Activated T-helper 1 cell treated with anti-CD3 and anti-CD28 coated beads, Interleukin-12 subunit alpha, Interleukin-12 subunit beta, Interleukin-2, Interleukin-4 antibody, amounts not matched to agents 30 ng/mL and 10 ng/mL and 1 ng/mL, durations not matched to agents 14 hours and 24 hours and 36 hours (primary cell): ENCODE data around the gene DHX32. TPM values are rescaled to one million over a fixed set of nuclear protein-coding genes. Genes with fewer than 3 reads are reported as not detected.

Source experiments
- DNase-seq: peaks from one replicate; pipeline ENCODE4 v3.0.0; 2021; ENCODE audit warnings: low spot score
- H3K27ac Mint-ChIP-seq: one replicate; pipeline ENCODE4 v1.8.0; 2021; ENCODE audit warnings: mild to moderate bottlenecking, mixed read lengths
- H3K27me3 Mint-ChIP-seq: one replicate; pipeline ENCODE4 v1.8.0; 2022; ENCODE audit warnings: mild to moderate bottlenecking, moderate library complexity, mixed read lengths; ENCODE audit not compliant: insufficient read depth
- H3K36me3 Mint-ChIP-seq: one replicate; pipeline ENCODE4 v1.8.0; 2021; ENCODE audit warnings: low read depth, mixed read lengths
- H3K4me1 Mint-ChIP-seq: one replicate; pipeline ENCODE4 v1.8.0; 2021; ENCODE audit warnings: low read depth, mixed read lengths
- H3K4me3 Mint-ChIP-seq: one replicate; pipeline ENCODE4 v1.8.0; 2021; ENCODE audit warnings: mild to moderate bottlenecking, moderate library complexity, mixed read lengths
- H3K9me3 Mint-ChIP-seq: one replicate; pipeline ENCODE4 v1.8.0; 2021; ENCODE audit warnings: mixed read lengths
- intact Hi-C: fragments of 100-400 bp; cut with micrococcal nuclease; formaldehyde crosslinking; loops from one replicate; pipeline ENCODE4 v1.15.1; 2024
- total RNA-seq: library from RNA; stranded (reverse); gene quantifications from 2 replicates; pipeline ENCODE4 v1.2.3, GENCODE V29; 2022

DHX32 gene
- total RNA-seq, 1 donor from 2014 or later = 13.0 TPM

DNA sequence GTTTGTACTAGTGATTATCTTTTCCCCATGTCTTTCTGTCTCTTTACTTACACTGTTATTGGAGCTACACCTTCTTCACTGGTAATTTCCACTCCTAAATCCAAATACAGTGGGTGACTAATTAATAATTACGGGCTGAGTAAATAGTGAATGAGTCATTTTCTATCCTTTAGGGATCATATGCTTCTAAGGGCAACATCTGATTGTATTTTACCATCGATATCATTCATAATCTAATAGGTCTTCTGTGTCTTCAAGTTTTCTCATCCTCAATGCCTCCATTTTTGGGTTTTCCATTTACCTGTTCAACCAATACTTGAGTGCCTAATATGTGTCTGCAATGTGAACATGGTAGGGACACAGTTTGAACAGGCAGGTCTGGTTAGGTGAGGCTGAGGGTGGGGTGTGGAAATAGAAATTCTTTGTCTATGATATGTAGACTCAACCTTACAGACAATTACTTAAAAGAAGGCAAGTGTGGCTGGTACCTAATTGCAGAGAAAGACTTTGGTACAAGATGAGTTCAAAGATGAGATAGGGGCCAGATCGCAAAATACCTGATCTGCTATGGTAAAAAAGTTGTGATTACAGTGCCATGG, 5.9 kb upstream of the DHX32 start:
- H3K9me3 Mint-ChIP-seq = no peaks in the 10 kb centered on the region
- no peak overlapping the region for H3K4me3 Mint-ChIP-seq
- H3K27ac Mint-ChIP-seq = no peak overlapping the region
- H3K36me3 Mint-ChIP-seq = peaks cover 2% of the 10 kb centered on the region
- no peak for DNase-seq
- H3K4me1 Mint-ChIP-seq = no peaks in the 10 kb centered on the region
- intact Hi-C loops = no loop called here
- no peaks in the 10 kb centered on the region for H3K27me3 Mint-ChIP-seq

- no peak overlapping the region for H3K27ac Mint-ChIP-seq
- no peak for DNase-seq
- H3K9me3 Mint-ChIP-seq = no peaks in the 10 kb centered on the region
- H3K27me3 Mint-ChIP-seq = no peaks in the 10 kb centered on the region
- no peaks in the 10 kb centered on the region for H3K4me1 Mint-ChIP-seq
- peaks cover 6% of the 10 kb centered on the region for H3K36me3 Mint-ChIP-seq
- no peak overlapping the region for H3K4me3 Mint-ChIP-seq
- intact Hi-C loops = no loop called here
Measured at GRCh38 chr10:125883211-125883610, 2.1 kb upstream of the DHX32 start.

DNA sequence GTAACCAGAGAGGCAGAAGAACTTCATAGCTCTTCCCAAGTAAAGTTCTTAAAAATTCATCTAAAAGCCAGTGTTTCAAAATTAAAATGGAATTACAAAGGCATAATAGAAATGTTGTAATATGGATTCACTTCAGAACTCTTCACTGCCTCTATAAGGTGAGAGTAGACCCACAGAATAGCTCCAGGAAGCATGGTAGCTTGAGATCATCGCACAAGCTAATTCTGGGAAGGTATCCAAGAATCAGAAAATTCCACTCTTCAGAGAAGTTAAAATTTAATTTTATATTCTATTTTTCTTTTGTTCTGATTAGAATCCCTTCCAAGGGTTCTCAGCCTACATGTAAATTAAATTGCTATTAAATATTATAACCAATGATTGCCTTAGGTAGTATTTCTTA, 1.5 kb upstream of the DHX32 start:
- Mint-ChIP-seq H3K4me1 (no peaks in the 10 kb centered on the region), H3K27ac (no peak overlapping the region), H3K27me3 (no peaks in the 10 kb centered on the region), H3K4me3 (no peak overlapping the region), H3K9me3 (no peaks in the 10 kb centered on the region), H3K36me3 (peaks cover 6% of the 10 kb centered on the region)
- intact Hi-C loops = no loop called here
- no peak for DNase-seq

DNA sequence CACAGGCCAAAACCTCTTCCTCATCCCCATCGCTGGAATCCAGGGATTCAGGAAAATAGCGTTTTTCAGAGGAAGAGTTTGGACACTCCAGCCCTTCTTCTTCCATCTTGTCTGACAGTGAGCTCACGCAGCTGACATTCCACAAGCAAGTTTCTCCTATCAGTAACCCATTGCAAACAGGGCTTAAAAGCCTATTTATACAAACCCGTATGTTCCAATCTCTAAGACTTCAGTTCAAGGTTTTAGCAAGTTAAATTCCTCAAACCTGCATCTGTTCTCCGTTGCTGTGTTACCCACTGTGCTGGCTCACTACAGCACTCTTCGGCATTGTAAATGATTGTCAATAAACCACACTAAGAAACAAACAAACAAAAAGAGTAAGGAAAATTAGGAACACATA, 373 bp downstream of the DHX32 start:
- Mint-ChIP-seq H3K36me3 (peaks cover 11% of the 10 kb centered on the region), H3K4me3 (no peak overlapping the region), H3K4me1 (no peaks in the 10 kb centered on the region), H3K9me3 (peaks cover under 1% of the 10 kb centered on the region), H3K27ac (no peak overlapping the region), H3K27me3 (no peaks in the 10 kb centered on the region)
- intact Hi-C loops = no loop called here
- DNase-seq = no peak

DNA sequence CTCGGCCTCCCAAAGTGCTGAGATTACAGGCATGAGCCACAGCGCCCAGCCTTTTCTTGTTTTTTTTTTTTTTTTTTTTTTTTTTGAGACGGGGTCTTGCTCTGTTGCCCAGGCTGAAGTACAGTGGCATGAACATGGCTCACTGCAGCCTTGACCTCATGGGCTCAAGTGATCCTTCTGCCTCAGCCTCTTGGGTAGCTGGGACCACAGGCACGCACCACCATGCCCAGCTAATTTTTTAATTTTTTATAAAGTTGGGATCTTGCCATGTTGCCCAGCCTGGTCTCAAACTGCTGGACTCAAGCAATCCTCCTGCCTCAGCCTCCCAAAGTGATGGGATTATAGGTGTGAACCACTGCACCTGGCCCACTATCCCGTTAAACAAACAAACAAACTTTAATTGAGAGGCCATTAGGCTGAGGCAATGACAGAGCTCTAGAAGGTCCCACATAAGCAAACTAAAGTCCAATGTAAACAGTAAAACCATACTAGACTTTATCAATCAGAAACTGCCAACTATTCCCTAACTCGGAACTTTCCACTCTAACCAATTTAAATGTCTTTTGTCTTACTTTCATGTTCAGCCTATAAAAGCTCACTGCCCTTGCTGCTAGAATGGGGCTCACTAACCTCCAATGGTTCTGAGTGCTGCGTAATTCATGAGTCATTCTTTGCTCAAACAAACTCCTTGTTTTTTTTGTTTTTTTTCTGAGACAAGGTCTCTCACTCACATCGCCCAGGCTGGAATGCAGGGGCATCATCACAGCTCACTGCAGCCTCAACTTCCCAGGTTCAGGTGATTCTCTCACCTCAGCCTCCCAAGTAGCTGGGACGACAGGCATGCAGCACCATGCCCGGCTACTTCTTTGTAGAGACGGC, 1.9 kb downstream of the DHX32 start:
- no peak for DNase-seq
- Mint-ChIP-seq H3K36me3 (peaks cover 12% of the 10 kb centered on the region), H3K27me3 (no peaks in the 10 kb centered on the region), H3K4me3 (no peak overlapping the region), H3K9me3 (peaks cover 5% of the 10 kb centered on the region), H3K27ac (no peak overlapping the region), H3K4me1 (no peaks in the 10 kb centered on the region)
- intact Hi-C loops = no loop called here

- Mint-ChIP-seq H3K4me1 (no peaks in the 10 kb centered on the region), H3K4me3 (no peak overlapping the region)
- intact Hi-C loops = no loop called here
Measured at GRCh38 chr10:125871338-125871737, 9.8 kb downstream of the DHX32 start.

GRCh38 chr10:125868372-125868975, 12.6 kb downstream of the DHX32 start:
- Mint-ChIP-seq H3K27me3 (peaks cover 2% of the 10 kb centered on the region), H3K4me1 (no peaks in the 10 kb centered on the region), H3K27ac (no peak overlapping the region), H3K9me3 (no peaks in the 10 kb centered on the region), H3K4me3 (no peak overlapping the region), H3K36me3 (no peaks in the 10 kb centered on the region)
- intact Hi-C loops = no loop called here
- no peak for DNase-seq

More at GRCh38 chr10:125871338-125871737, 9.8 kb downstream of the DHX32 start:
- DNase-seq = no peak
- Mint-ChIP-seq H3K27me3 (peaks cover 2% of the 10 kb centered on the region), H3K36me3 (peaks cover 5% of the 10 kb centered on the region), H3K9me3 (peaks cover 5% of the 10 kb centered on the region), H3K27ac (no peak overlapping the region)

DNA sequence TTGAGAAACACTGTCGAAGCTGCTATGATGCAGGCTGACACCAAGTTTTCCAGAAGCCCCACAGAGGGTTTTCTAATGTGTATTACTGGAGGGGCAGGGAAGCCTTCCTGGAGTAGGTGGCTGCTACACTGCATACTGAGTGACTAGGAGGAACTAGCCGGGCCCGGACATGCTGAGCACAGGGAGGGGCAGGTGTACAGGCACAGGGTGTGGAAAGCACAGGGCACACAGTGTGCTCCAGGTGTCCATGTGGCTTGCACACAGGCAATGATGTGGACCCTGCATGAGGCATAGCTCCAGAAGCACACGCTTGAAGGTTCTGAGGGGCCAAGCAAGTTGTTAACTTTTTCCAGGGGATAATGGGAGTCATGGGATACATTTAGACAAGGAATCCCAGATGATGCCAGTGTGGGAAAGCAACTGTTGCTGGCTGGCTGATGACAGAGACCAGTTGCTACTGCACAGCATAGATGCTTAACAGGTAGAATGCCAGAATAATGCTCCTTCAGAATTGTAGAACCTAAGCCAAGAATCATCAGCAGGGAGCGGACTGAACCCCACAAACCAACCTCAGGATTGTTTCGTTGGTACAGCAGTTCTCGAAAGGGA, 14.6 kb downstream of the DHX32 start:
- Mint-ChIP-seq H3K4me3 (no peak overlapping the region), H3K36me3 (no peaks in the 10 kb centered on the region), H3K27ac (no peak overlapping the region), H3K27me3 (peaks cover 2% of the 10 kb centered on the region), H3K9me3 (no peaks in the 10 kb centered on the region), H3K4me1 (no peaks in the 10 kb centered on the region)
- DNase-seq = no peak
- intact Hi-C loops = no loop called here

DNA sequence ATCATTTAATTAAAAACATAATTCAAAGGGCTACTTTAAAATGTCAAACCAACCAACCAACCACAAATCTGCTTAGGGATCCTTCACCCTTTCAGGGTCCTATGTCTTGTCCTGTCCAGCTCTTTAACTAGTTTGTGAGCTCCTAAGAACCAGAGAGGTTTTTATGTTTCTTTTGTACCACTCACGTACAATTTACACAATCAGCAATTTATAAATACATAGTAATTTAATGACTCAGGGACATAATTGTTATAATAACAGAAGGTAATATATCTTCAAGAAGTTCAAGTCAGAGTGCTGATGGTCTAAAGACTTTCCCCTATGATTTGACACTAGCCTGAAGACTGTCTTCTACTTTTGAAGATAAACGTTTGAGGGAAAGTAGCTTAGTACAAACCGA, 16.0 kb downstream of the DHX32 start:
- Mint-ChIP-seq H3K27me3 (peaks cover 2% of the 10 kb centered on the region), H3K4me3 (no peak overlapping the region), H3K36me3 (no peaks in the 10 kb centered on the region), H3K9me3 (no peaks in the 10 kb centered on the region), H3K4me1 (no peaks in the 10 kb centered on the region), H3K27ac (no peak overlapping the region)
- intact Hi-C loops = no loop called here
- no peak for DNase-seq

DNA sequence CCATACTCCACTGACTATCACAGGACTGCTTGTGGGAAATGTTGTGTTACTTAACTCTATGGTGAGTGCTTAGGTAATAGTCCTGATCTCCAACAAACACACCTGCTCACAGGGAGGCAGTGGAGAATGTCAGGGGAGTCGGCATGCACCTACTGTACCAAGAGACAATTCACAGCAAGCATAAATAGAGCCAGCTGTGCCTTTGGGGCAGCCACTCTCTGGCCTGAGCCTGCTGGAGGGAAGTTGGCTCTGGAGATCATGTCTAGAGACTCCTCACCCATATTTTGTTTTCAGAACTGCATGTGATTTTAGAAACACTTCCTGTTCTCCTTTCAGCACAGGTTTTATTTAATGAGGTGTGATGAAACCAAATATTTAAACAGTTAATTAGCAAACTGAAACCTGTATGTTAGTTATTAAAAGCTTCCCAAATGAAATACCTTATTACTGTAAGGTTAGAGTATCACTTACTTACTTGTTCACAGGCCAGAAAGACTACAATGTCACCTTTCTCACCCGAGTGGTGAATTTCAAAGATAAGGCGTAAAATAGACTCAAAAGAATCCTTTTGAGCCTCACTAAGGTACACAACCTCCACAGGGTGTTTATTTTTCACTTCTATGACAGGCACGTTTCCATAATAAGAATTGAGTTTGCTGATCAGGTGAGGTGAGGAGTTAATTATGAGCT, 21.8 kb downstream of the DHX32 start:
- intact Hi-C loops = no loop called here
- no peaks in the 10 kb centered on the region for H3K4me1 Mint-ChIP-seq
- no peaks in the 10 kb centered on the region for H3K9me3 Mint-ChIP-seq
- H3K27ac Mint-ChIP-seq = no peak overlapping the region
- no peaks in the 10 kb centered on the region for H3K27me3 Mint-ChIP-seq
- no peak overlapping the region for H3K4me3 Mint-ChIP-seq
- peaks cover 2% of the 10 kb centered on the region for H3K36me3 Mint-ChIP-seq
- no peak for DNase-seq

DNA sequence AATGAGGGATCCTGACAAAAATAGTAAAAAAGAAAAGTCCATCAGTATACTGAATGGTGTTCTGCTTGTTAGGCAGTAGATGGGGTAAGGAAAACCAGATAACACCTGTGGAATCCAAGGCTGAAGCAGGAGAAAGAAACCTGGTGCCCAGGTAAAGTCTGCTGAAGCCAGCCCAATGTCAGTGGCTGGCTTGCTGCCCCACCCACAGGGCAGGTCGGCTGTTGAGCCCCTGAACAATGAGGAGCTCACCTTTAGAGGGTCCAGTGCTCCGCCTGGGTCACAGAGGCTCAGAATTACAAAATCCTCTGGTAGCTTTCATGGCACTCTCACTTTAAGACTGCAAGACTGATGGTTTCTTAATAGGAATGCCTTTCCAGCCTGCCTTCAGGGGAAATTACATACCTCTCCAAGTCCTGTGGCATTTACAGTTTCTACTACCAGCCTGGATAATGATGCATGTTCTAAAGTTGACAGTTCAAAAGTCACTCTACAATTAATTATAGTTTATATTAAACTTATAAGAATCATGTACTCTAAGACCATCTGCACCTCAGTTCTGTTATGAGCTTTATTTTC, 23.8 kb downstream of the DHX32 start:
- H3K36me3 Mint-ChIP-seq = peaks cover 5% of the 10 kb centered on the region
- H3K27me3 Mint-ChIP-seq = no peaks in the 10 kb centered on the region
- H3K9me3 Mint-ChIP-seq = no peaks in the 10 kb centered on the region
- no peaks in the 10 kb centered on the region for H3K4me1 Mint-ChIP-seq
- no peak overlapping the region for H3K27ac Mint-ChIP-seq
- no peak overlapping the region for H3K4me3 Mint-ChIP-seq
- no peak for DNase-seq
- intact Hi-C loops = no loop called here

GRCh38 chr10:125852487-125852886, 28.6 kb downstream of the DHX32 start:
- no peak overlapping the region for H3K27ac Mint-ChIP-seq
- no peaks in the 10 kb centered on the region for H3K4me1 Mint-ChIP-seq
- intact Hi-C loops = no loop called here
- H3K27me3 Mint-ChIP-seq = no peaks in the 10 kb centered on the region
- no peaks in the 10 kb centered on the region for H3K9me3 Mint-ChIP-seq
- DNase-seq = no peak
- H3K4me3 Mint-ChIP-seq = no peak overlapping the region
- H3K36me3 Mint-ChIP-seq = peaks cover 14% of the 10 kb centered on the region
